ENCODE data around the gene ZDHHC11B.
"Not testable (repeated sequence)": the region's sequence is repeated elsewhere in the genome, so short reads cannot be mapped to it uniquely, and the experiment has no call there.

DNA sequence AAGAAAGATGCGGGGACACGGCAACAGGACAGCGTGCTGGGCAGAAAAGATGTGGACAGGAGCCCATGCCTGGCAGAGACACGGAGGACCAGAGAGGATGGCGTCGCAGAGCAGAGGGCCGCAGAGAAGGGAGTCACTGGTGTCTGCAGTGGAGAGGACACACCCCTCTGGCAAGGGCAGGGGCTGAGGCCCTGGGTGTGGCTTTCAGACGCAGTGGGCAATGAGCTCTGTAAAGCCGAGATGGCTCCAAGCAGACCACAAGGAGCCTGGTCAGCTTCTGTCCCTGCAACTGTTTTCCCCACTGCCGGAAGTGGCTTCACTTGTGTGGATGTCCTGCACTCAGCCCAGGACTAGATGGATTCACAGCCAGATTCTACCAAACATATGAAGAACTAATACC, 4.2 kb upstream of the ZDHHC11B start:
- not testable (repeated sequence) for TF ChIP-seq POLR2A (IDR thresholded peaks at IDR 0.05; ENCODE audit: low read length); GATA1 (IDR thresholded peaks at IDR 0.05; ENCODE audit: low read depth, low read length)

Measured in erythroblast (primary cell).